Retinal pigment epithelial cell (primary cell): ENCODE results near the gene KSR2.
"Not testable (repeated sequence)": the region's sequence is repeated elsewhere in the genome, so short reads cannot be mapped to it uniquely, and the experiment has no call there.

ENCODE experiments used
- DNase-seq: peaks from one replicate; pipeline ENCODE4 v3.0.0-alpha.2; 2010; ENCODE audit warnings: low read depth
- H3K4me3 ChIP-seq: 2 replicates; pipeline ENCODE4 v1.5.1; 2011; ENCODE audit warnings: mild to moderate bottlenecking, low read length, control low read depth, moderate library complexity
- TF ChIP-seq, protein P1 (sequence below): conservative IDR thresholded peaks from 2 replicates; pipeline ENCODE4 v1.5.1; 2011; ENCODE audit warnings: low read depth, low read length, control low read depth, inconsistent platforms

KSR2 gene

DNA sequence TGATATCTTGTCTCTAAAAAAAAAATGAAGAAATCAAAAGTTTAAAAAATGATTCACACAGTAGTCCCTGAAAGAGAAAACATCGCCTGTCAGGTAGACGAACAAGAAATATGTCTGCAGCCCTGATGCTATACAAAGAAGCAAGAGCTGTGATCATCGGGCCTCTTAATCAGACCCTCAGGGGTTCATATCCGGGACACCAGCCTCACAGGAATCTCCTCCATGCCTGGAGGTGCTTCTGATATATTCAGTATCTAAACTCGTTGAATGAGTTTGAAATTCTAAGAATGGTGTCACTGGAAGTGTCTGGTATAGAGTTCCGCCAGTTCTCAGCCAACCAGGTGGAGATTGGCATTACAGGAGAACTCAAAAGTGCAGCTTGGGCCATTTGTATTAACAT is 64.7 kb downstream of the KSR2 start:
- no peak for DNase-seq
- H3K4me3 ChIP-seq = no peak overlapping the region
- TF ChIP-seq, protein P1, sequence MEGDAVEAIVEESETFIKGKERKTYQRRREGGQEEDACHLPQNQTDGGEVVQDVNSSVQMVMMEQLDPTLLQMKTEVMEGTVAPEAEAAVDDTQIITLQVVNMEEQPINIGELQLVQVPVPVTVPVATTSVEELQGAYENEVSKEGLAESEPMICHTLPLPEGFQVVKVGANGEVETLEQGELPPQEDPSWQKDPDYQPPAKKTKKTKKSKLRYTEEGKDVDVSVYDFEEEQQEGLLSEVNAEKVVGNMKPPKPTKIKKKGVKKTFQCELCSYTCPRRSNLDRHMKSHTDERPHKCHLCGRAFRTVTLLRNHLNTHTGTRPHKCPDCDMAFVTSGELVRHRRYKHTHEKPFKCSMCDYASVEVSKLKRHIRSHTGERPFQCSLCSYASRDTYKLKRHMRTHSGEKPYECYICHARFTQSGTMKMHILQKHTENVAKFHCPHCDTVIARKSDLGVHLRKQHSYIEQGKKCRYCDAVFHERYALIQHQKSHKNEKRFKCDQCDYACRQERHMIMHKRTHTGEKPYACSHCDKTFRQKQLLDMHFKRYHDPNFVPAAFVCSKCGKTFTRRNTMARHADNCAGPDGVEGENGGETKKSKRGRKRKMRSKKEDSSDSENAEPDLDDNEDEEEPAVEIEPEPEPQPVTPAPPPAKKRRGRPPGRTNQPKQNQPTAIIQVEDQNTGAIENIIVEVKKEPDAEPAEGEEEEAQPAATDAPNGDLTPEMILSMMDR = no peak

DNA sequence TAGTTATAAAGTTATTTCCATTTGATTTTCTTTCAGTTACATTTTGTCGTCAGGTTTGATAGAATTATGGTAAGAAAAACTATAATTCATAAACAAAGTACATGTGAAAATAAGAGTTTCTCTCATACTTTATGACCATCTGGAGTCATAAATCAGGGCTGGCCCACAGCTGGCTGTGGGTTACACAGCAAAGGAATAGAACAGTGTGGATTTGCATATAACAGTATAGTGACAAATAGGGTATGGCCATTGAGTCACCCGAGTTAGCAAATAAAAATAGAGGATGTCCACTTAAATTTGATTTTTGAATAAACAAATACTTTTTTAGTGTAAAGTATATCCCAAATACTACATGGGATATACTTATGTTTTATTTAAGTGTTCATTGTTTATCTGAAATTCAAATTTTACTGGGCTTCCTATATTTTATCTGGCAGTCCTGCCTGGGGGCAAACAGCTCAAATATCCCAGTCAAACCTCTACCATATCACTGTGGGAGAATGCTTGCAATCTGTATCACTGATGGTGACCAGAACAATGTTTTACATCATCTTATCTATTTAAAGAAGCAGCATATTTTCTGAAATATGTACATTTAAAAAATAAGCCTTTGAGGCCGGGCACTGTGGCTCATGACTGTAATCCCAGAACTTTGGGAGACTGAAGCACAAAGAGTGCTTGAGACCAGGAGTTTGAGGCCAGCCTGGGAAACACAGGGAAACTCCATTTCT is 65.5 kb downstream of the KSR2 start:
- TF ChIP-seq, protein P1 = no peak
- DNase-seq = no peak

DNA sequence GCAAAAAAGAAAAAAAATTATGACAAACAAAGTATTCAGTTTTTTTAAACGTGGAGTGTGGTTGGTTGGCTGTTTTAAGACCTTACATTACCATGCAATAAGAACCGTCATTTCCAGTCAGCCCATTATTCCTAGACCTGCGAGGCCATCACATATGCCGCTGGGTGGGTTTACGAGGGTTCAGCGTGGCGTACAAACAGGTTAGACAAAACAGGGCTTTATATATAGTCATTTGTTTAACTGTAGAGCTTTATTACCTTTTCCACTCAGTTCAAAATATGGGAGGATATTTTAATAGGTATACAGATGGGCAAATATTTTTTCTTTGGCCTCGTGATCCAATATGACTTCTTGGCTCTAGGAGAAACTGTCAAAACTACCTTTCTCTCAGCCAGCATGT is 67.2 kb downstream of the KSR2 start:
- DNase-seq = no peak
- TF ChIP-seq, protein P1 = no peak
- no peak overlapping the region for H3K4me3 ChIP-seq

More for the DNA sequence above, 65.5 kb downstream of the KSR2 start:
- no peak overlapping the region for H3K4me3 ChIP-seq

DNA sequence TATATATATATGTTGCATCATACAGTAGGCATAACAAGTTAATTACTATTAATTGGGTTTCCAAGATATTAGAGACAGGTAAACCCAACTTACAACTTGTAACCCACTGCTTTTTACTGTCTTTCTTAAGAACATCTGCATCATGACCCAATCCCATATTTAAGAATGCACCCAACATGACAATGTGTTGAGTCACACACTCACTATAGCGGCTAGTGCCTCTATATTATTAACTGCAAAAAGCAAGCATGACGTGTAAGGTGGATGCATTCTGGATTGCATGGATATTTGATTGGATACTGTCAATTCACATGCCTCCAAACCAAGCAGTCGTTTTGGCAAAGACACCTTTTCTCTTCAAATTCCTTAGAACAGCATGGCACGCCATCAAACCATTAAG is 68.2 kb downstream of the KSR2 start:
- DNase-seq = no peak
- H3K4me3 ChIP-seq = no peak overlapping the region
- TF ChIP-seq, protein P1 = no peak

DNA sequence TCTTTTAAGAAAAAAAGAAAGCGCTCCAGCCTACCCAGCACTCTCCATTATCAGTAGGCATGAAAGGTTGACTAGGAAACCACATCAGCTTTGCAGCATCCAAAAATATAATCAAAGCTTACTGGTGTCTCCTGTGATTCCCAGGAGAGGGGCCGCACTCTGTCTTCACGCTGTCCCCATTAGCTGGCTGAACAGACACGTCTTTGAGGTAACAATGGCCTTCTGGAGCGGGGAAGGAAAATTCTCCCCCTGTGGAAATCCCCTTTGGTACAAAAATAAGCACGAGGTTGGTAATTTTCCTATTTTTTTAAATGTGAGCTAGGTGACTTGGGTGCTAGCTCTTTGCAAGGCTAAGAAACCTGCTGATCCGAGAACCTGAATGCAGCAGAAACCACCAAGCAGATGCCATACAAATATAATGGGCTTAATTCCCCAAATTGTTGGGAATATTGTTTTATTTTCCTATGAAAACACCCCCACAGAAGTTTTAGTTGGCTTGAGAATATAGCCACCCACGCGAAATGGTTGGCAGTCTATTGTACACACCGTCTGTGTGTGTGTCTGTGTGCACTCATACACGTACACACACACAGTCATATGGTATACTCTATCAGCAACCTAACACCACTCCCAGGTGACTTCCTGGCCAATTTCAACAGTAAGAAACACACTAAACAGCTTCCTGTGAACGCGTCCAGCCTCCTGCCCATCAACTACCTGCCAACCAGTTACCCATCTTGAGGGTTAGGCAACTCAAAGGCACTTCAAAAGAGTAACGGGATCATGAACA is 71.2 kb downstream of the KSR2 start:
- TF ChIP-seq, protein P1 = no peak
- H3K4me3 ChIP-seq = no peak overlapping the region
- DNase-seq = no peak

DNA sequence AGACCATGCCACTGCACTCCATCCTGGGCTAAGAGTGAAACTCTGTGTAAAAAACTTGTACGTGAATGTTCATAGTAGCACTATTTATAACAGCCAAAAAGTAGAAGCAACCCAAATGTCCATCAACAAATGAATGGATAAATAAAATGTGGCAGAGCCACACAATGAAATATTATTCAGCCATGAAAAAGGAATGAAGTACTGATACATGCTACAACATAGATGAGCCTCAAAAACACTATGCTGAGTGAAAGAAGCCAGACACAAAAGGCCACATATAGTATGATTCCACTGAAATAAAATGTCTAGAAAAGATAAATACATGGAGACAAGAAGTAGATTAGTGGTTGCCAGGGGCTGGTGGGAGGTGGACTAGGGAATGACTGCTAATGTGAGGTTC is 72.8 kb downstream of the KSR2 start:
- H3K4me3 ChIP-seq = no peak overlapping the region
- DNase-seq = no peak
- TF ChIP-seq, protein P1 = no peak

DNA sequence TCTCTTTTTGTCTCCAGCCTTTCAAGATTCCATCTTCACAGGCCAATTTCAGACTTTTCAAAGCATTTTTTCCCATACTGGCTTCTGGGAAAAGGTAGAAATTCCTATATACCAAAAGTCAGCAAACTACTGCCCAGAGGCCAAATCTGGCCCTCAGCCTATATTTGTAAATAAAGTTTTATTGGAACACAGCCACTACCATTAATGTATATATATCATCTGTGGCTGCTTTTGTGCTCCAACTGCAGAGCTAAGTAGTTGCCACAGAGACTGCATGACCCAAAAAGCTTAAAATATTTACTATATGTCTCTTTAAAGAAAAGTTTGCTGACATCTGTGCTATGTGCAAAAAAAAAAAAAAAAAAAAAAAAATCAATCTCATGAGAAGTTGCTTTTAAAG is 76.3 kb downstream of the KSR2 start:
- TF ChIP-seq, protein P1 = no peak
- DNase-seq = no peak
- no peak overlapping the region for H3K4me3 ChIP-seq

DNA sequence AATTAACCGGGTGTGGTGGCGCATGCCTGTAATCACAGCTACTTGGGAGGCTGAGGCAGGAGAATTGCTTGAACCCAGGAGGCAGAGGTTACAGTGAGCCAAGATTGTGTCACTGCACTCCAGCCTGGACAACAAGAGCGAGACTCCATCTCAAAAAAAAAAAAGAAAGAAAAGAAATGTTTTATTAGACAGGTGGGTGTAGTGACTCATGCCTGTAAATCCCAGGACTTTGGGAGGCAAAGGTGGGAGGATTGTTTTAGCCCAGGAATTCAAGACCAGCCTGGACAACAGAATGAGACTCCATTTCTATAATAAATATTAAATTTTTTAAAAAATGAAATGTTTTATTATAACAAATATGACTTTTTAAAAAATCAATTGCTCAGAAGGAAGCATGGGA is 77.5 kb downstream of the KSR2 start:
- not testable (repeated sequence) for DNase-seq, H3K4me3 ChIP-seq
